GM12878 (cell line): ENCODE measurements around the gene MTF2. TPM values are rescaled to one million over a fixed set of nuclear protein-coding genes. Genes with fewer than 3 reads are reported as not detected.

Source experiments
- ASH2L ChIP-seq: fragments of 300-600, 200-600 bp; sonication (generic); IDR thresholded peaks from 2 replicates; pipeline ENCODE4 v1.6.1; 2017; ENCODE audit warnings: low read depth, mild to moderate bottlenecking, borderline replicate concordance
- BRCA1 ChIP-seq: IDR thresholded peaks from 2 replicates; pipeline ENCODE4 v1.6.1; 2011; ENCODE audit warnings: low read depth, low read length, improper control_type of control experiment
- CBFB ChIP-seq: IDR thresholded peaks from 2 replicates; pipeline ENCODE4 v1.6.1; 2016; ENCODE audit warnings: antibody characterized with exemption, low read depth
- CBX5 ChIP-seq: sonication (generic); IDR thresholded peaks from 2 replicates; pipeline ENCODE4 v1.6.1; 2016; ENCODE audit warnings: low read depth, moderate library complexity, mild to moderate bottlenecking, inconsistent platforms
- DPF2 ChIP-seq: fragments of 450-650 bp; IDR thresholded peaks from 2 replicates; pipeline ENCODE4 v1.6.1; 2017; ENCODE audit warnings: mild to moderate bottlenecking
- HDAC6 ChIP-seq: fragments of 200-600 bp; sonication (generic); IDR thresholded peaks from one replicate; pipeline ENCODE4 v1.8.0; 2017; ENCODE audit warnings: antibody characterized with exemption; ENCODE audit not compliant: unreplicated experiment
- KAT2A ChIP-seq: conservative IDR thresholded peaks from 2 replicates; pipeline ENCODE4 v1.6.1; 2011; ENCODE audit warnings: low read depth, low read length; ENCODE audit not compliant: control insufficient read depth
- POLR2AphosphoS2 ChIP-seq: IDR thresholded peaks from 2 replicates; pipeline ENCODE4 v1.6.1; 2011; ENCODE audit warnings: low read depth, mild to moderate bottlenecking, low read length, improper control_type of control experiment, moderate library complexity
- POLR2AphosphoS5 ChIP-seq: IDR thresholded peaks from 2 replicates; pipeline ENCODE4 v1.6.1; 2011; ENCODE audit warnings: mild to moderate bottlenecking, low read length, inconsistent platforms
- SIN3A ChIP-seq: IDR thresholded peaks from 2 replicates; pipeline ENCODE4 v1.6.1; 2012; ENCODE audit warnings: low read depth, low read length, improper control_type of control experiment
- SIX5 ChIP-seq: IDR thresholded peaks from 2 replicates; pipeline ENCODE4 v1.6.1; 2011; ENCODE audit warnings: mild to moderate bottlenecking, low read depth, low read length, moderate library complexity; ENCODE audit not compliant: severe bottlenecking
- YBX1 ChIP-seq: fragments of 450-650 bp; IDR thresholded peaks from 2 replicates; pipeline ENCODE4 v1.6.1; 2016; ENCODE audit warnings: antibody characterized with exemption
- polyA plus RNA-seq, 11 experiments: library from polyadenylated mRNA; depleted of rRNA in 4 of 11; unstranded in 6 of 11; stranded (reverse) in 5 of 11; fragments of >200 nt; fragmentation: Nextera tagmentation in 4 of 11; fragmentation: Illumina TruSeq in 1 of 11; extraction: Ambion mirVana in 4 of 11; extraction: Trizol in 1 of 11; gene quantifications; 1 replicate in 1 of 11; 2 replicates in 10 of 11; pipeline versions ENCODE4 v1.2.1 to v1.2.3, GENCODE V29; 2011 to 2016; ENCODE audit warnings: inconsistent platforms in 2 of 11, missing spikeins in 2 of 11, low read depth in 1 of 11
- total RNA-seq, 4 experiments: library from RNA; depleted of rRNA in 3 of 4; stranded (reverse); fragments of >200 nt in 3 of 4; fragmentation: Illumina TruSeq in 1 of 4; extraction: Trizol in 1 of 4; gene quantifications; 2 replicates each; pipeline versions ENCODE4 v1.2.1 to v1.2.3, GENCODE V29; 2013 to 2021
- TF ChIP-seq, protein P1 (sequence below): IDR thresholded peaks from 2 replicates; pipeline ENCODE4 v1.6.1; 2012; ENCODE audit warnings: improper control_type of control experiment, low read depth, low read length; ENCODE audit not compliant: insufficient replicate concordance
- TF ChIP-seq, protein P2 (sequence below), 3 experiments: IDR thresholded peaks in 2 of 3; conservative IDR thresholded peaks in 1 of 3; 2 replicates each; pipeline ENCODE4 v1.5.1; 2011; ENCODE audit warnings: low read depth in 3 of 3, low read length in 3 of 3, mild to moderate bottlenecking in 3 of 3, control low read depth in 2 of 3, moderate library complexity in 2 of 3, inconsistent platforms in 1 of 3, mixed read lengths in 1 of 3; ENCODE audit not compliant: control insufficient read depth in 2 of 3, insufficient read depth in 1 of 3; ENCODE audit errors: extremely low read depth in 1 of 3
- TF ChIP-seq, protein P3 (sequence below): fragments of 450-650 bp; IDR thresholded peaks from 2 replicates; pipeline ENCODE4 v1.6.1; 2017; ENCODE audit warnings: mild to moderate bottlenecking, low read depth, inconsistent platforms; ENCODE audit not compliant: poor library complexity, severe bottlenecking
- TF ChIP-seq, protein P4 (sequence below): fragments of 150-350 bp; IDR thresholded peaks from 2 replicates; pipeline ENCODE4 v1.6.1; 2016; ENCODE audit warnings: low read depth, low read length

The MTF2 gene
- total and polyA plus RNA-seq, 10 of the 15 experiments (the other 5 are each of a cell fraction or from before 2014, with no cell fraction given) = 22.6 to 74.9 (median 42.8) TPM

DNA sequence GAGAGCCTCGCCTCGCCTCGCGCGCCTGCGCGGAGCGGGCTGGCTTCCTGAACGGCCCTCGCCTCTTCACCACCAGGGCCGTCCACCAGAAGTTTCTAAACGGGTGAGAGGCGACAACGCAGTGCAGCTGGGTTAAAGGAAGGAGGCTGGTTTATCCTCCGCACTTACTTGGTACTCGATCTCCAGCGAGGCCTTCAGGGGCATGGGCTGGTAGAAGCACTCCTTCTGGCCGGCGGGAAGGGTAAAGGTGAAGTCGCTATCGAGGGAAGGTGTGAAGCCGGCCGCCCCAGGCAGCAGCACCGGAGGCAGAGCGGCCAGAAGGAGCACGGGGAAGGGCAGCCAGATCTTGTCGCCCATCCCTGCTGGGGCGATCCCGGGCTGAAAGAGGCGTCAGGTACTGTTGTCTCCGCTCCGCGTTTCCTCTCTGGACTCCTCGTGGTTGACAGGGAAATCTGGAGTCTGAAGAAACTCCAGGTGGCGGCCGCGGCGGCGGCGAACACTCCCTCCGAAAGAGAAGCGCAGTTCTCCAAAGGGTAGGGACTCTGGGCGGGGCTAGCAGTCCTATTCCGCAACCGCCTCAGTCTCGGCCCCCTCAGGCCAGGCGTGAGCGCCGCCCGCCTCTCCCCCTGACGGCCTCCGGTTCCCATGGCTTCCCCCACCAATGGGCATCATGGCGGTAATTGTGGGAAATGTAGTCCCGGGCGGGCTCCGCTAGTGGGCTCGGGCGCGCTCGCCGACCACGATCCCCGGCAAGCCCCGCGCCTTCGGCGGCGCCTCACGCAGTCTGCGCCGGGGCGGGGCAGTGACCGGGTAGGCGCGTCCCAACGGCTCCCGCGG, 101.0 kb downstream of the MTF2 start, which contains the start of gene TMED5 (continued):
- TF ChIP-seq, protein P1, sequence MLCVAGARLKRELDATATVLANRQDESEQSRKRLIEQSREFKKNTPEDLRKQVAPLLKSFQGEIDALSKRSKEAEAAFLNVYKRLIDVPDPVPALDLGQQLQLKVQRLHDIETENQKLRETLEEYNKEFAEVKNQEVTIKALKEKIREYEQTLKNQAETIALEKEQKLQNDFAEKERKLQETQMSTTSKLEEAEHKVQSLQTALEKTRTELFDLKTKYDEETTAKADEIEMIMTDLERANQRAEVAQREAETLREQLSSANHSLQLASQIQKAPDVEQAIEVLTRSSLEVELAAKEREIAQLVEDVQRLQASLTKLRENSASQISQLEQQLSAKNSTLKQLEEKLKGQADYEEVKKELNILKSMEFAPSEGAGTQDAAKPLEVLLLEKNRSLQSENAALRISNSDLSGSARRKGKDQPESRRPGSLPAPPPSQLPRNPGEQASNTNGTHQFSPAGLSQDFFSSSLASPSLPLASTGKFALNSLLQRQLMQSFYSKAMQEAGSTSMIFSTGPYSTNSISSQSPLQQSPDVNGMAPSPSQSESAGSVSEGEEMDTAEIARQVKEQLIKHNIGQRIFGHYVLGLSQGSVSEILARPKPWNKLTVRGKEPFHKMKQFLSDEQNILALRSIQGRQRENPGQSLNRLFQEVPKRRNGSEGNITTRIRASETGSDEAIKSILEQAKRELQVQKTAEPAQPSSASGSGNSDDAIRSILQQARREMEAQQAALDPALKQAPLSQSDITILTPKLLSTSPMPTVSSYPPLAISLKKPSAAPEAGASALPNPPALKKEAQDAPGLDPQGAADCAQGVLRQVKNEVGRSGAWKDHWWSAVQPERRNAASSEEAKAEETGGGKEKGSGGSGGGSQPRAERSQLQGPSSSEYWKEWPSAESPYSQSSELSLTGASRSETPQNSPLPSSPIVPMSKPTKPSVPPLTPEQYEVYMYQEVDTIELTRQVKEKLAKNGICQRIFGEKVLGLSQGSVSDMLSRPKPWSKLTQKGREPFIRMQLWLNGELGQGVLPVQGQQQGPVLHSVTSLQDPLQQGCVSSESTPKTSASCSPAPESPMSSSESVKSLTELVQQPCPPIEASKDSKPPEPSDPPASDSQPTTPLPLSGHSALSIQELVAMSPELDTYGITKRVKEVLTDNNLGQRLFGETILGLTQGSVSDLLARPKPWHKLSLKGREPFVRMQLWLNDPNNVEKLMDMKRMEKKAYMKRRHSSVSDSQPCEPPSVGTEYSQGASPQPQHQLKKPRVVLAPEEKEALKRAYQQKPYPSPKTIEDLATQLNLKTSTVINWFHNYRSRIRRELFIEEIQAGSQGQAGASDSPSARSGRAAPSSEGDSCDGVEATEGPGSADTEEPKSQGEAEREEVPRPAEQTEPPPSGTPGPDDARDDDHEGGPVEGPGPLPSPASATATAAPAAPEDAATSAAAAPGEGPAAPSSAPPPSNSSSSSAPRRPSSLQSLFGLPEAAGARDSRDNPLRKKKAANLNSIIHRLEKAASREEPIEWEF = no peak
- TF ChIP-seq SIN3A (no peak), KAT2A (no peak), BRCA1 (no peak), YBX1 (no peak), CBX5 (0 out of 2 replicates have a peak, but pooled peaks have one; percentile 4), ASH2L (no peak), HDAC6 (peak; percentile 69), POLR2AphosphoS5 (peak; percentile 89), DPF2 (peak; percentile 66), CBFB (no peak), POLR2AphosphoS2 (0 out of 2 replicates have a peak, but pooled peaks have one; percentile 54), SIX5 (peak; percentile 83)
- TF ChIP-seq, protein P2, sequence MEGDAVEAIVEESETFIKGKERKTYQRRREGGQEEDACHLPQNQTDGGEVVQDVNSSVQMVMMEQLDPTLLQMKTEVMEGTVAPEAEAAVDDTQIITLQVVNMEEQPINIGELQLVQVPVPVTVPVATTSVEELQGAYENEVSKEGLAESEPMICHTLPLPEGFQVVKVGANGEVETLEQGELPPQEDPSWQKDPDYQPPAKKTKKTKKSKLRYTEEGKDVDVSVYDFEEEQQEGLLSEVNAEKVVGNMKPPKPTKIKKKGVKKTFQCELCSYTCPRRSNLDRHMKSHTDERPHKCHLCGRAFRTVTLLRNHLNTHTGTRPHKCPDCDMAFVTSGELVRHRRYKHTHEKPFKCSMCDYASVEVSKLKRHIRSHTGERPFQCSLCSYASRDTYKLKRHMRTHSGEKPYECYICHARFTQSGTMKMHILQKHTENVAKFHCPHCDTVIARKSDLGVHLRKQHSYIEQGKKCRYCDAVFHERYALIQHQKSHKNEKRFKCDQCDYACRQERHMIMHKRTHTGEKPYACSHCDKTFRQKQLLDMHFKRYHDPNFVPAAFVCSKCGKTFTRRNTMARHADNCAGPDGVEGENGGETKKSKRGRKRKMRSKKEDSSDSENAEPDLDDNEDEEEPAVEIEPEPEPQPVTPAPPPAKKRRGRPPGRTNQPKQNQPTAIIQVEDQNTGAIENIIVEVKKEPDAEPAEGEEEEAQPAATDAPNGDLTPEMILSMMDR (IDR thresholded peaks at IDR 0.05 in 2 of 3, conservative IDR thresholded peaks at IDR 0.05 in 1 of 3; ENCODE audit: control insufficient read depth in 2 of 3, extremely low read depth in 1 of 3, insufficient read depth in 1 of 3, low read depth in 3 of 3, low read length in 3 of 3) = peak in 2 of 3 experiments; percentile 1 to 9; a peak in 2 of 6 replicates
- TF ChIP-seq, protein P3, sequence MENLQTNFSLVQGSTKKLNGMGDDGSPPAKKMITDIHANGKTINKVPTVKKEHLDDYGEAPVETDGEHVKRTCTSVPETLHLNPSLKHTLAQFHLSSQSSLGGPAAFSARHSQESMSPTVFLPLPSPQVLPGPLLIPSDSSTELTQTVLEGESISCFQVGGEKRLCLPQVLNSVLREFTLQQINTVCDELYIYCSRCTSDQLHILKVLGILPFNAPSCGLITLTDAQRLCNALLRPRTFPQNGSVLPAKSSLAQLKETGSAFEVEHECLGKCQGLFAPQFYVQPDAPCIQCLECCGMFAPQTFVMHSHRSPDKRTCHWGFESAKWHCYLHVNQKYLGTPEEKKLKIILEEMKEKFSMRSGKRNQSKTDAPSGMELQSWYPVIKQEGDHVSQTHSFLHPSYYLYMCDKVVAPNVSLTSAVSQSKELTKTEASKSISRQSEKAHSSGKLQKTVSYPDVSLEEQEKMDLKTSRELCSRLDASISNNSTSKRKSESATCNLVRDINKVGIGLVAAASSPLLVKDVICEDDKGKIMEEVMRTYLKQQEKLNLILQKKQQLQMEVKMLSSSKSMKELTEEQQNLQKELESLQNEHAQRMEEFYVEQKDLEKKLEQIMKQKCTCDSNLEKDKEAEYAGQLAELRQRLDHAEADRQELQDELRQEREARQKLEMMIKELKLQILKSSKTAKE = peak; percentile 22
- TF ChIP-seq, protein P4, sequence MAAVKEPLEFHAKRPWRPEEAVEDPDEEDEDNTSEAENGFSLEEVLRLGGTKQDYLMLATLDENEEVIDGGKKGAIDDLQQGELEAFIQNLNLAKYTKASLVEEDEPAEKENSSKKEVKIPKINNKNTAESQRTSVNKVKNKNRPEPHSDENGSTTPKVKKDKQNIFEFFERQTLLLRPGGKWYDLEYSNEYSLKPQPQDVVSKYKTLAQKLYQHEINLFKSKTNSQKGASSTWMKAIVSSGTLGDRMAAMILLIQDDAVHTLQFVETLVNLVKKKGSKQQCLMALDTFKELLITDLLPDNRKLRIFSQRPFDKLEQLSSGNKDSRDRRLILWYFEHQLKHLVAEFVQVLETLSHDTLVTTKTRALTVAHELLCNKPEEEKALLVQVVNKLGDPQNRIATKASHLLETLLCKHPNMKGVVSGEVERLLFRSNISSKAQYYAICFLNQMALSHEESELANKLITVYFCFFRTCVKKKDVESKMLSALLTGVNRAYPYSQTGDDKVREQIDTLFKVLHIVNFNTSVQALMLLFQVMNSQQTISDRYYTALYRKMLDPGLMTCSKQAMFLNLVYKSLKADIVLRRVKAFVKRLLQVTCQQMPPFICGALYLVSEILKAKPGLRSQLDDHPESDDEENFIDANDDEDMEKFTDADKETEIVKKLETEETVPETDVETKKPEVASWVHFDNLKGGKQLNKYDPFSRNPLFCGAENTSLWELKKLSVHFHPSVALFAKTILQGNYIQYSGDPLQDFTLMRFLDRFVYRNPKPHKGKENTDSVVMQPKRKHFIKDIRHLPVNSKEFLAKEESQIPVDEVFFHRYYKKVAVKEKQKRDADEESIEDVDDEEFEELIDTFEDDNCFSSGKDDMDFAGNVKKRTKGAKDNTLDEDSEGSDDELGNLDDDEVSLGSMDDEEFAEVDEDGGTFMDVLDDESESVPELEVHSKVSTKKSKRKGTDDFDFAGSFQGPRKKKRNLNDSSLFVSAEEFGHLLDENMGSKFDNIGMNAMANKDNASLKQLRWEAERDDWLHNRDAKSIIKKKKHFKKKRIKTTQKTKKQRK = no peak
